HG03571 (cell line): ENCODE measurements around the gene CLCA4.
"Not testable (repeated sequence)": the region's sequence is repeated elsewhere in the genome, so short reads cannot be mapped to it uniquely, and the experiment has no call there.

Source experiments
- ATAC-seq: cut with Tn5 transposase; IDR thresholded peaks from one replicate; pipeline ENCODE4 v1.9.1; 2021; ENCODE audit not compliant: unreplicated experiment

The CLCA4 gene

DNA sequence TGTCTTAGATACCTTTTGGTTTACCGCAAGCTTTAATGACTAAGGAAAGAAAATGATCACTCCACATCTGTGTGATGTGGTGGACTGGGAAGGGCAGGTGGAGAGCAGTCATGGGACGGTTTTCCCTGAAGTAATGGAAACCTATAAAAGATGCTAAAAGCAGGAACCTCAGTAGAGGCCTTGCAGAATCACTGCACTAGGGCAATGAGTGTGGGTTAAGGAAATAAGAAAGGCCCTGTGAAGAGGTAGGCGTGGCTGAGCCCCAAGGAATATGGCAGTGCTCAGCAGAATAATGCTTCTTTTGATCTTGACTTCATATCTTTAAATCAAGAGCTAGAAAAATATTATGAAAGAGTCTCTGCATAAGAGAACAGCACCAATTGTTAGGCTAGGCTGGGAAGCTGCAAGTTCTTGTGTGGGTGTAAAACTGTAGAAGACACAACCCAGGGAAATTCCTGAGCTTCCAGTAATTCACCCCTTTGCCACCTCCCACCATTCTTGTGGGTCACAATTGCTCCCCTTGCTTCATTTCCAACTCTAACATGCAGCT, 49.9 kb downstream of the CLCA4 start:
- no peak for ATAC-seq

DNA sequence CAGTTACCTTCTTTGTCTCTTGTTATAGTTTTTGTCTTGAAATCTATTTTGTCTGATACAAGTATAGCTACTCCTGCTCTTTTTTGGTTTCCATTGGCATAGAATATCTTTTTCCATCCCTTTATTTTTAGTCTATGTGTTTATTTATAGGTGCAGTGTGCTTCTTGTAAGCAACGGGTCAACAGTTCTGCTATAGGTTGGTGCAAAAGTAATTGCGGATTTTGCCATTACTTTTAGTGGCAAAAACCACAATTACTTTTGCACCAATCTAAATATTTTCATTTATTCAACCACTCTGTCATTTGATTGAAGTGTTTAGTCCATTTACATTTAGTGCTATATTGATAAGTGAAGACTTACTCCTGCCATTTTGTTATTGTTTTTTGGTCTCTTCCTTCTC, 59.2 kb downstream of the CLCA4 start:
- ATAC-seq: not testable (repeated sequence)

DNA sequence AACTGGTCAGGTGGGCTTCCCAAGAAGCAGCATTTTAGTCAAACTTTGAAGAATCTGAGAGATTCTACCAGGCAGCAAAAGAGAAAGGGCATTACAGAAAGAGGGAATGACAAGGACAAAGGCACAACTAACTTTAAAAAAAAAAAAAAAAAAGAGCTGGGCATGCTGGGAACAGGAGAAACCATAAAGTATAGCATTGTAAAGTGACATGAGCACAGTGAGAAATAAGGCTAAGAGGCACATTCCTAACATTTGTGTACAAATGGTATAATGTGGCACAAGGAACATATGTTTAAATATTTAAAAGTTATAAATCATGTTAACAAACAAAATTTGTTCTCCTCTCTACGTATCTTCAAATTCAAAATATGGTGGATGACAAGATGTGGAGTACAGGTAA, 69.6 kb downstream of the CLCA4 start:
- no peak for ATAC-seq

DNA sequence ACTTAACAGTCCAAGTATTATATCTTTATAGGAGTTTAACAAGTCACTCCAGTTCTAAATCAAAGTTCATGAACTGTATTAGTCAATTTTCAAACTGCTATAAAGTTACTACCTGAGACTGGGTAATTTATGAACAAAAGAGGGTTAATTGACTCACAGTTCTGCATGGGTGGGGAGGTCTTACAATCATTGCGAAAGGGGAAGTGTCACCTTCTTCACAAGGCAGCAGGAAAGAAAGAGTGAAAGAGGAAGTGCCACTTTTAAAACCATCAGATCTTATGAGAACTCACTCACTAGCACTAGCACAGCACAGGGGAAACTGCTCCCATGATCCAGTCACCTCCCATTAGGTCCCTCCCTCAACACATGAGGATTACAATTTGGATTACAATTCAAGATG, 70.0 kb downstream of the CLCA4 start:
- ATAC-seq: peak; percentile 100

DNA sequence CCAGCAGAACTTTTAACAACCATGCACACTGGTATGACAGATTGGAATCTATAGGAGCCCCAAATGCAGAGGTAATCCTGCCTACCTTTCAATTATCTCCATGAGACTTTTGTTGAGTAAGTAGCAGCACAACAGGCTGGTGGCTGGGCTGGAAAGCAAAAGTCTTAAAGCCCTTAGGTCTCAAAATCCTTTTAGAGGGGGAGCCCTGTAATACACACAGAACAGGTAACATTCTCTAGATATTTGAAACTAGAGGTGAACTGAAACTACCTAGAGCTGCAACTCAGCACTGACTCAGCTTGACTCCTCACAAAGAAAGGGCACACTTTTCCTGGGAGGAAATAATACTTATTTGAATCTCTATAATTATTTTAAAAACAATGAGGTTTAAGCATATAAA, 71.5 kb downstream of the CLCA4 start:
- ATAC-seq: no peak

DNA sequence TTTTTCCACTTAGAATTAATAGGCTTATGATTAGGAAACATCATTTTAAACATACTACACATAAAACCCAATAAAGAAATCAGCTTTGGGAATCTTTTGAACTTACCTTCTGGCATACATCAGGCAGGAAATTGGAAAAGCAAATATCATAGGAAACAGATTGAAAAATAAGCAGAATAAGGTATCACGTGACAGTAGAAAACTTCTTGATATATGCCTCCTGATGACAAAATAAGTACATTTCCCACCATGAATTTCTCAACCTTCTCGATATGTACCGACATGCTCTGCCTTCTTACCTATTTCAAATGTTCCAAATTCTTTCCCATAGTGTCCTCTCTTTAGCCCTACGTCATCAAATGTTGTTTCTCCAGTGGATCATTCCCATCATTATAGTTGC, 72.4 kb downstream of the CLCA4 start:
- ATAC-seq: no peak

DNA sequence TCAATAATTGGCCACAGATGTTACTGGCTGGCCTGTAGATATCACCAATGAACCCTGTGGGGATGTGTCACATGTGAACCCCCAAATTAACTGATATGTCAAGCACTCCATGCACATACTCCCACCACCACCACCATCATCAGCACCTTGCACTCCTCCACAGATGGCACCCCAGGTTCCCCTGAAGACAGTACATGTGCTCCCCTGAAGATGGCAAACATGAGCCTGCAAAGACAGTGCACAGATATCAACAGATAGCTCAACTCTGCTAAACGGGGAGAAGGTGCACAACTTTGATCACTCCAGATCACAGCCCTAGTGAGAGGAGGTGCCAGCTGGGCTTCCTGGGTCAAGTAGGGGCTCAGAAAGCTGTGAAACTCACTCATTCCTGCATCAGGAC, 74.4 kb downstream of the CLCA4 start:
- no peak for ATAC-seq
